ENCODE data around the gene GNAZ.

DNA sequence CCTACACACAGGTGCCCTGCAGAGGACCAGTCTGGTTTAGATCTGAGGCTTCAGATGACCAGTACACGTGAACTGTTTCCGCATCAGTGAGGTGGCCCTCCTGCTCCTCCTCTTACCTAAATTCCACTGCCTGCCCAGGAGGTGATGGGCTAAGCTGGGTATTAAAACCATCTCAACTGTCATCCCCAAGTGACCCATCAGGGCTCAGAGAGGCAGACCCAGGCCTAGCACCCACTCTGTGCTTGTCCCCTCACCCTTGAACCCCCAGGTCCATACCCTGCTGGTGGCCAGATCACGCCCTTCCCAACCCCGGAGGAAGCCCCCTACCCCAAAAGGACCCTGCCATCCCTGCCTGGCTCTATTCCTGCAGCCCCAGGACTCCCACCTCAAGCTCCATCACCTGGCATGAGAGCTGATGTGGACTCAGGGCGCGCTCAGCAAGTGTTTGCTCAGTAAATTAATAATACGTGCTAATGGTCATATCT, 50.1 kb downstream of the GNAZ start:
- no peak for TF ChIP-seq POLR2A (IDR thresholded peaks at IDR 0.05)
- TF ChIP-seq, protein P1, sequence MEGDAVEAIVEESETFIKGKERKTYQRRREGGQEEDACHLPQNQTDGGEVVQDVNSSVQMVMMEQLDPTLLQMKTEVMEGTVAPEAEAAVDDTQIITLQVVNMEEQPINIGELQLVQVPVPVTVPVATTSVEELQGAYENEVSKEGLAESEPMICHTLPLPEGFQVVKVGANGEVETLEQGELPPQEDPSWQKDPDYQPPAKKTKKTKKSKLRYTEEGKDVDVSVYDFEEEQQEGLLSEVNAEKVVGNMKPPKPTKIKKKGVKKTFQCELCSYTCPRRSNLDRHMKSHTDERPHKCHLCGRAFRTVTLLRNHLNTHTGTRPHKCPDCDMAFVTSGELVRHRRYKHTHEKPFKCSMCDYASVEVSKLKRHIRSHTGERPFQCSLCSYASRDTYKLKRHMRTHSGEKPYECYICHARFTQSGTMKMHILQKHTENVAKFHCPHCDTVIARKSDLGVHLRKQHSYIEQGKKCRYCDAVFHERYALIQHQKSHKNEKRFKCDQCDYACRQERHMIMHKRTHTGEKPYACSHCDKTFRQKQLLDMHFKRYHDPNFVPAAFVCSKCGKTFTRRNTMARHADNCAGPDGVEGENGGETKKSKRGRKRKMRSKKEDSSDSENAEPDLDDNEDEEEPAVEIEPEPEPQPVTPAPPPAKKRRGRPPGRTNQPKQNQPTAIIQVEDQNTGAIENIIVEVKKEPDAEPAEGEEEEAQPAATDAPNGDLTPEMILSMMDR (IDR thresholded peaks at IDR 0.05) = no peak

Data from thyroid gland (tissue), 4 donors.